Cardiac muscle cell (in vitro differentiated cells and primary cell): ENCODE results near the gene INPP5A. TPM values are rescaled to one million over a fixed set of nuclear protein-coding genes. Genes with fewer than 3 reads are reported as not detected.

Source experiments
- DNase-seq, 2 donors: peaks; one replicate each; pipeline versions ENCODE4 v3.0.0 to v3.0.0-alpha.2; 2010 to 2017; ENCODE audit warnings: low read depth in 1 of 2, low spot score in 1 of 2
- H3K27ac ChIP-seq: fragments of 200-600 bp; sonication (generic); 2 replicates; pipeline ENCODE4 v1.5.1; 2016
- H3K27me3 ChIP-seq: fragments of 200-600 bp; sonication (generic); 2 replicates; pipeline ENCODE4 v1.6.0; 2016; ENCODE audit warnings: control low read depth
- H3K36me3 ChIP-seq: fragments of 200-600 bp; sonication (generic); 2 replicates; pipeline ENCODE4 v1.5.1; 2016; ENCODE audit warnings: control low read depth
- H3K4me1 ChIP-seq: fragments of 200-600 bp; sonication (generic); 2 replicates; pipeline ENCODE4 v1.8.1; 2017; ENCODE audit warnings: low read depth, mild to moderate bottlenecking, mixed run types
- H3K4me3 ChIP-seq: fragments of 200-600 bp; sonication (generic); 2 replicates; pipeline ENCODE4 v1.5.1; 2016; ENCODE audit warnings: mild to moderate bottlenecking
- H3K9me3 ChIP-seq: fragments of 200-600 bp; sonication (generic); 2 replicates; pipeline ENCODE4 v1.5.1; 2017; ENCODE audit warnings: low read depth, mild to moderate bottlenecking, control low read depth
- polyA plus RNA-seq: library from polyadenylated mRNA; unstranded; fragments of >200 nt; fragmentation: Nextera tagmentation; extraction: Ambion mirVana; gene quantifications from 2 replicates; pipeline ENCODE4 v1.2.1, GENCODE V29; 2016
- total RNA-seq: library from RNA; depleted of rRNA; stranded (reverse); fragments of >200 nt; gene quantifications from 2 replicates; pipeline ENCODE4 v1.2.3, GENCODE V29; 2016
- TF ChIP-seq, protein P1 (sequence below): IDR thresholded peaks from 2 replicates; pipeline ENCODE4 v1.5.1; 2012; ENCODE audit warnings: low read depth, mild to moderate bottlenecking, low read length

Gene INPP5A
- total and polyA plus RNA-seq, 2 experiments from 2014 or later = 87.0 to 90.4 TPM

- no peaks in the 10 kb centered on the region for H3K9me3 ChIP-seq
- no peak overlapping the region for H3K4me3 ChIP-seq
- H3K27me3 ChIP-seq = no peaks in the 10 kb centered on the region
- peak in 1 of 2 donors; percentile 27 for DNase-seq
- no peaks in the 10 kb centered on the region for H3K4me1 ChIP-seq
- H3K27ac ChIP-seq = no peak overlapping the region
- no peaks in the 10 kb centered on the region for H3K36me3 ChIP-seq
- TF ChIP-seq, protein P1, sequence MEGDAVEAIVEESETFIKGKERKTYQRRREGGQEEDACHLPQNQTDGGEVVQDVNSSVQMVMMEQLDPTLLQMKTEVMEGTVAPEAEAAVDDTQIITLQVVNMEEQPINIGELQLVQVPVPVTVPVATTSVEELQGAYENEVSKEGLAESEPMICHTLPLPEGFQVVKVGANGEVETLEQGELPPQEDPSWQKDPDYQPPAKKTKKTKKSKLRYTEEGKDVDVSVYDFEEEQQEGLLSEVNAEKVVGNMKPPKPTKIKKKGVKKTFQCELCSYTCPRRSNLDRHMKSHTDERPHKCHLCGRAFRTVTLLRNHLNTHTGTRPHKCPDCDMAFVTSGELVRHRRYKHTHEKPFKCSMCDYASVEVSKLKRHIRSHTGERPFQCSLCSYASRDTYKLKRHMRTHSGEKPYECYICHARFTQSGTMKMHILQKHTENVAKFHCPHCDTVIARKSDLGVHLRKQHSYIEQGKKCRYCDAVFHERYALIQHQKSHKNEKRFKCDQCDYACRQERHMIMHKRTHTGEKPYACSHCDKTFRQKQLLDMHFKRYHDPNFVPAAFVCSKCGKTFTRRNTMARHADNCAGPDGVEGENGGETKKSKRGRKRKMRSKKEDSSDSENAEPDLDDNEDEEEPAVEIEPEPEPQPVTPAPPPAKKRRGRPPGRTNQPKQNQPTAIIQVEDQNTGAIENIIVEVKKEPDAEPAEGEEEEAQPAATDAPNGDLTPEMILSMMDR = no peak
Observed at GRCh38 chr10:132492323-132493025, 45.1 kb upstream of the INPP5A start.

GRCh38 chr10:132493246-132493755 is 44.3 kb upstream of the INPP5A start:
- no peaks in the 10 kb centered on the region for H3K9me3 ChIP-seq
- TF ChIP-seq, protein P1 = no peak
- H3K4me3 ChIP-seq = no peak overlapping the region
- H3K27me3 ChIP-seq = no peaks in the 10 kb centered on the region
- no peaks in the 10 kb centered on the region for H3K4me1 ChIP-seq
- H3K36me3 ChIP-seq = no peaks in the 10 kb centered on the region
- no peak overlapping the region for H3K27ac ChIP-seq
- no peak for DNase-seq

GRCh38 chr10:132493756-132494290 is 43.8 kb upstream of the INPP5A start:
- Histone ChIP-seq H3K4me3 (no peak overlapping the region), H3K27me3 (no peaks in the 10 kb centered on the region), H3K36me3 (no peaks in the 10 kb centered on the region), H3K9me3 (no peaks in the 10 kb centered on the region), H3K4me1 (no peaks in the 10 kb centered on the region), H3K27ac (no peak overlapping the region)
- DNase-seq = no peak
- TF ChIP-seq, protein P1 = no peak

DNA sequence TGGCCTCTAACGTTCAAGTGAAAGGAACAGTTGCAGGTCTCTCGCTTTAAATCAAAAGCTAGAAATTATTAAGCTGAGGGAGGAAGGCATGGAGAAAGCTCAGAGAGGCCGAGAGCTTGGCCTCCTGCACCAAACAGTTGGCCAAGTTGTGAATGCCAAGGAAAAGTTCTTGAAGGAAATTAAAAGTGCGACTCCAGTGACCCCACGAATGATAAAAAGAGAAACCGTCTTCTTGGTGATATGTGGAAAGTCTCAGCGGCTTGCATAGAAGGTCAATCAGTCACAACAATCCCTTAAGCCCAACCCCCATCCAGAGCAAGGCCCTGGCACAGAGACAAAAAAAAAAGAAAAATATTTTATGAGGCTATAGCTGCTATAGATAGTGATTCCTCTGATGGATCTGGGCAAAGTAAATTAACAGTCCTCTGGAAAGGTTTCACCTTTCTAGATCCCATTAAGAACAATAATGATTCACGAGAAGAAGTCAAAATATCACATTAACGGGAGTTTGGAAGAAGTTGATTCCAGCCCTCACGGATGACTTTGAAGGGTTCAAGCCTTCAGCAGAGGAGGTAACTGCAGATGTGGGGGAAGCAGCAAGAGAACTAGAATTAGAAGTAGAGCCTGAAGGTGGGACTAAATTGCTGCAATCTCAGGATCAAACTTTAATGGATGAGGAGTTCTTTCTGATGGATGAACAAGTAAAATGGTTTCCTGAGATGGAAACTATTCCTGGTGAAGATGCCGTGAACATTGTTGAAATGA is 42.5 kb upstream of the INPP5A start:
- H3K27ac ChIP-seq = no peak overlapping the region
- TF ChIP-seq, protein P1 = no peak
- no peaks in the 10 kb centered on the region for H3K27me3 ChIP-seq
- no peak overlapping the region for H3K4me3 ChIP-seq
- no peaks in the 10 kb centered on the region for H3K36me3 ChIP-seq
- DNase-seq = no peak
- no peaks in the 10 kb centered on the region for H3K4me1 ChIP-seq
- no peaks in the 10 kb centered on the region for H3K9me3 ChIP-seq

DNA sequence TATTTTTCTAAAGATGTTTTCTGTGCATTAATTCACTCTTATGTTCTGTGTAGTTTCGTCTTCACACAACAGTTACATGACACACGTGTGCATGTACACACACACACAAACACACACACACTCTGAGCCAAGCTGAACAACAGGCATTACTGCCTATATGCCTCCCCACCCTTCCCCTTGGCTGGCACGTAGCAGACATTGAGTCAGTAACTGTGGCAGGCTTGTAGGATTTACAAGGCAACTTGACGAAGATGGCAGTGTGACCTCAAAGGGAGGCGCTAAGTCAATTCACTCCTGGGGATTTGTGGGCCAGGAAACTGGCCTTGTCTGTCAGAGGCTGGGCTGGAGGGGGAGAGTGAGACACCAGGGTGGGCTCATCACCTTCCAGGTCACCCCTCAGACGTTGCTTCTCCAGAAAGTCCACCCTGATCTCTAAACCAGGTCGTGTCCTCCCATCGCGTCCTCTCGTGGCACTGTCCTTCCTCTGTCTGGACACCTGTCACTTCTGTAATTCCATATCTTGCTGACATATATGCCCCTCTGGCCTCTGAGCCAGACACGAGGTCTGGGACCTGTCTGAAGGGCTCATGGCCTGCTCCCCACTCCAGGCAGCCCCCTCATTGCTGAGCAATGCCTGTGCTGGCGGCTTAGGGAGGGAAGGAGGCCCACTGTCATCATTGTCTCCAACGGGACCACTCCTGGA is 41.1 kb upstream of the INPP5A start:
- TF ChIP-seq, protein P1 = no peak
- H3K9me3 ChIP-seq = no peaks in the 10 kb centered on the region
- H3K4me3 ChIP-seq = no peak overlapping the region
- no peaks in the 10 kb centered on the region for H3K4me1 ChIP-seq
- no peak for DNase-seq
- H3K27ac ChIP-seq = no peak overlapping the region
- H3K27me3 ChIP-seq = no peaks in the 10 kb centered on the region
- H3K36me3 ChIP-seq = no peaks in the 10 kb centered on the region
